GM18909 (cell line): Measurements from ENCODE around the gene ORC2.

ENCODE experiments used
- ATAC-seq: cut with Tn5 transposase; IDR thresholded peaks from one replicate; pipeline ENCODE4 v1.9.1; 2021; ENCODE audit warnings: mild to moderate bottlenecking; ENCODE audit not compliant: unreplicated experiment, poor library complexity

The ORC2 gene

DNA sequence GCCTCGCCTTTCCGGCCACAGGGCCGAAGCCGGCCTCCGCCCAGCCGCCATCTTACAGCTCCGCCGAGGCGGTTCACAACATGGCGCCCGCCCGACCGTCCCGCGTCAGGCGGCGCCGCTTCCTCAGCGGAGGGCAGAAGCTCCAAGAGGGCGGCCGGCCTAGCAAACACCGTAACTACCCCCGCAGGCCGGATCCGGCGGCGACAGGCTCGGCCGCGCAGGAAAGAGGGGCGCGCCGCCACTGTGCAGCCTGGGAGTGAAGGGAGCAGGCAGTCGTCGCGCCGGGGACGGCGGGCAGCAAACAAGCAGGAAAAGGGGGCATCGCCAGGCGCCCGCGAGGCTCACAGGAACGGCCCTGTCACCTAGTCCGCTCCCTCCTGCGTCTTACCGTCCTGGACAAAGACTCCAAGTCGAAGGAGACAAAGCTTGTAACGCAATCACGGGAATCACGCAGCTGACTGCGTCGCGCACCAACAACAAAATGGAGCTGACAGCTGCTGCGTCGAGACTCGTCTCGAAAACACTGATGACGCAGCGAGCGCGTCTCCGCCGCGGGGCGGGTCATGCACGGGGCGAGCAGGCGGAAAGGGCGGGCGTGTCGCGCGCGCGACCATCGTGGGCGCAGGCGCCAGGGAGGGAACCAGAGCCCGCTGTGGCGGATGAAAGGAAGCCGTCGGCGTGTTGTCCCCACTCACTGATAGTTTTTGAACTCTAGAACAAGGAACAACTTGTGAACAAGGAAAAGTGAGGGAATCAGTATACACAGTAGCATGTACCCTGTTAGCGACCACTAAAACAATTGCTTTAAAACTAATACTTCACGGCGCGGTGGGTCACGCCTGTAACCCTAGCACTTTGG lies 99.1 kb downstream of the ORC2 start, which contains the start of gene CLK1:
Gene CLK1, minus strand, starts transcription at position 483 of the 859 bp plus-strand sequence. CDS start 2,796 bp downstream, outside the sequence.
- ATAC-seq: peak; percentile 88

DNA sequence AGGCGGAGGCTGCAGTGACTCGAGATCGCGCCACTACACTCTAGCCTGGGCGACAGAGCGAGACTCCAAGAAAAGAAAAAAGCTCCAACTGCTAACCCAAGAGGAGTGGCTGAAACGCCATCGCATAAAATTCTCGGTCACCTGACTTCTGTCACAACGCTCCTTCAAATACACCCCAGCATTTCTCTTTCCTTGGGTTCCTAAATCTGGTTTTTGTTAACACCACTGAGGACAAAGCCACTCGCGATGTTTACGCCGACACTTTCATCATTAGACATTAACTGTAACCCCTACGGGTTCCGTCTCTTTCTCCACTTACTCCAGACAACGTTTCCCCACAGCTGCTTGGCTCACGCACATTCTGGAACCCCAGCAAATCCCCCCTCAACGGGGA lies 99.7 kb downstream of the ORC2 start:
- peak; percentile 13 for ATAC-seq

DNA sequence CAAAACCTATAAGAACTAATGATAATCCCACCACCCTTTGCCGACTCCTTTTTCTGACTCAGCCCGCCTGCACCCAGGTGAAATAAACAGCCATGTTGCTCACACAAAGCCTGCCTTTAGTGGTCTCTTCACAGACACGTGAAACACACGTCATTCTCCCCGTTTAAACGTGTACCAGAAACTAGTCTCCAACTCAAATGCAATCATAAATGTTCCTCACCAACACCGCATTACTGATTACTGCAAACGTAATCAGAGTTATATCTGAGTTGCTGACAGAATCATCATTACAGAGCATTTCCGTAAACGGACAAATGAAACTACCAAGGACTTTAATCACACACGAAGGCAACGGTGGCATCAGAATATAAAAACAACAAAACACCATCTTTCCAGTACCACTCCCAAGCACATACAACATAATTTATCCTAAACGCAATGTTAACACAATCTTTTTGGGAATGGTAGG lies 100.9 kb downstream of the ORC2 start:
- no peak for ATAC-seq

DNA sequence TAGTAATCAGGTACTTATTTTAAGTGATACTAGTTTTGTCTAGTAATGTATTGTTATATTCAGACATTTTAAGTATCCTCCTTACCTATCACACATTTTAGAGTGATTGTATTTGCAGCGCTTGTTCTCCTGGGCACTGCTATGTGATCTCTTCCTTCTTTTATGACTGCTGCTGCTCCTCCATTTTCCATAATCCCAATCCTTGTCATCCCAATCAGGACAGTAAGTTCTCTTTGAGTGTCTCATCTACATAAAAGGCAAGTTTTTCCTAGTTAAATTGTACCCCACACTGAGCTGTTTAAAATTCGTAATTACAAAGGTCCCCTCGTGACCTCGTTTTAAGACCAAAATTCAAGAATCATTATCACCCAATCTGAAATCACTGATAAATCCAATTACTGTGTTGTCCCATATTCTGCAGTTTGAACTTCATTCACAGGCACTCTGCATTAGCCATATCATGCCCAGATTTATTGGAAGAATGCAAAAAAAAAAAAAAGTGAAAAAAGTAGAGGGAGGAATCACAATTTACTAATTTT lies 101.8 kb downstream of the ORC2 start:
- no peak for ATAC-seq

DNA sequence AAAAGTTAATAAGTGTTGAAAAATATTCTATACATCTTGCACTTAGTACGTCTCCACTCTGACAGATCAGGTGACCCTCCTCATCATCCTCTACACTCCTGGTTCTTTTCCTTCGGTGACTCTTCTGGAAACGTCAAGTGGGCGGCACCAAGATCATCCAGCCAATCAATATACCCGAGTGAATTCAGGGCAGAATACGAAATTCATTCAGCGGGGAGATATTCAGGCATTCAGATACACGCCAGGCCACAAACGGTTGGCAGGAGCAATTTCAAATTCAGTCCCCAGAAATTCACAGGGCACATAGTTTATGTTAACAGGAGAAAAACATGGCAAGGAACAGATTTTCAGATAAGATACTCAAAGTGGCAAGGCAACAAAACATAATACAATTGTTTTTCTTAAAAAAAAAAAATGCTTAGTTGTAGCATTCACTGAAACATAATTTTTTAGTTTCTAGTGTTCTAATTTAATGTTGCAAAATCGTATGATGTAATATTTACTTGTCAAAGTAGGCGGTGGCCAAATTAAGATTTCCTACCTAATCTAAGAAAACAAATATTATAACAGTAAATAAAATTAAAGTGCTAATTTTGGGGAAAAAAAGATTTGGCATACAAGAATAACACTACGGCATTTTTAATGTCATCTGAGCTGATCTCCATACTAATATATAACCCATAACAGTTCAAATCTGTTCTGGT lies 103.2 kb downstream of the ORC2 start:
- ATAC-seq: no peak
